Astrocyte of the cerebellum (primary cell): ENCODE measurements around the gene LMNTD2.

Experiments
- DNase-seq: peaks from one replicate; pipeline ENCODE4 v3.0.0-alpha.2; 2011; ENCODE audit warnings: low read depth
- H3K4me3 ChIP-seq: 2 replicates; pipeline ENCODE4 v1.5.1; 2011; ENCODE audit warnings: mild to moderate bottlenecking, low read depth, low read length, moderate library complexity
- CTCF ChIP-seq: IDR thresholded peaks from 2 replicates; pipeline ENCODE4 v1.5.1; 2012; ENCODE audit warnings: low read length, low read depth, moderate library complexity, mild to moderate bottlenecking; ENCODE audit errors: missing control alignments
- in situ Hi-C: cut with HindIII; loops from 2 replicates; pipeline ENCODE4 v1.10.0; 2017; ENCODE audit warnings: low sequenced_read_pairs

The LMNTD2 gene

GRCh38 chr11:558503-558902, 2.0 kb downstream of the LMNTD2 start:
- no peak overlapping the region for H3K4me3 ChIP-seq
- TF ChIP-seq CTCF = no peak
- in situ Hi-C loops = no loop called here
- DNase-seq = no peak

DNA sequence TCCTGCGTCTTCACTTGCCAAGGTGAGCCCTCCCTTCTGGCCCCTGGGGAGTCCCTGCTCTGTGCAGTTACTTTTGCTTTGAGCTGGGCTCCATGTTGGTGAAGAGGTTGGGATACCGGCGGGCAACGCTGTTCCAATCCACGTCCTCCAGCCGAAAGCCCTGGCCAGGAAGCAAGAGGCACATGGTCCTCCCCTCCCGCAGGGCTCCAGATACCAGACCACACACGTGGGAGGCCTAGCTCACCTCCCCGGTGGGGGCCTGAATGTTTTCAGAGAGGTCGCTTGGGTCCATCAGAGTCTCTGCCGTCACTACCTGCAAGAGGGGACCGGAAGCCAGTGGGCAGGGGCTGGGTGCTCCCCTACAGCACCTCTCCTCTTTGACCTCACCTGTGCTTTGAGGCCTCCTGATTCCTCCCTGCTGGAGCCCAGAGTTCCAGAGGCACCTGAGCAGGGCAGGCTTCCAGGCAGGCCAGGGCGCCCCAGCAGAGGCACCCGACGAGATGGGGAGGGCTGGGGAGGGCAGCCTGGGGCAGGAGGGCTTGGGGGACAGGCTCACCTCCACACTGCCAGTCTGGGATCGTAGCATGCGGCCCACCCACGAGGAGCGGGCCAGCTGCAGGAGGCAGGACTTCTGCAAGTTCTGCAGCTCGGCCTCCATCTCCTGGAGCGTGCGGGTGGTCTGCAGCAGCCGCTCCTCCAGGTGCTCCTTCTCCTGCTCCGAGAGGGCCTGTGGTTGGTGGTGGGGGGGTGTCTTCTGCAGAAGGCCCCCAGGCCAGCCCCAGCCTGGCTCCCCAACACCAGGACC, 3.0 kb downstream of the LMNTD2 start:
- no peak for DNase-seq
- TF ChIP-seq CTCF = no peak
- H3K4me3 ChIP-seq = no peak overlapping the region
- in situ Hi-C loops = no loop called here

DNA sequence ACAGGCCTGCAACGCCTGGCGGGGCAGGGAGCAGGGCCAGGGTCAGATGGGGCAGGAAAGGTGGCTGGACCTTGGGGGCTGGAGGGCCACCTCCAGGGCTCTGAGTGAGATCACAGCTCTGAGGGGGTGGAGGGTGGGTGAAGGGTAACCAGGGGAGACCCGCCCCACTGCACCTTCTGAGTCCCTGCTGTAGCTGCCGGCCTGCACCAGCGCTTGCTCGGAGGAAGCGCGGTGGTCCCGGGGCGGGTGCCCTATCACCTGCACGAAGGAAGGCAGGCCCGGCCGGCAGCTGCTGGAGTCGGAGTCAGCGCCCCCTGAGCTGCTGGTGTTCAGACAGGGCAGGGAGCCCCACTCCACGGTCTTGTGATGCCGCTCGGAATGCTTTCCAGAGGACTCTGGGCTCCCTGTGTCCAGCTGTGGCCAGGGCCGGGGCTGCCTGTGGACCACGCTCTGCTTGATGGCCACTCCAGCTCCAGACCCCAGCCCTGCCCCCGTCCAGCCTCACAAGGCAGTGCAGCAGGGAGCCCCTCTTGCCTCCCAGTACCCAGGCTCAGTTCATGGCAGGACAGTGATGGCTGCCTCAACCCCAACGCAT, 3.8 kb downstream of the LMNTD2 start:
- no peak for TF ChIP-seq CTCF

GRCh38 chr11:555780-556661, 4.5 kb downstream of the LMNTD2 start:
- DNase-seq = no peak
- in situ Hi-C loops = no loop called here
- no peak overlapping the region for H3K4me3 ChIP-seq
- no peak for TF ChIP-seq CTCF

More for the DNA sequence above, 3.8 kb downstream of the LMNTD2 start:
- in situ Hi-C loops = no loop called here
- no peak overlapping the region for H3K4me3 ChIP-seq
- no peak for DNase-seq

DNA sequence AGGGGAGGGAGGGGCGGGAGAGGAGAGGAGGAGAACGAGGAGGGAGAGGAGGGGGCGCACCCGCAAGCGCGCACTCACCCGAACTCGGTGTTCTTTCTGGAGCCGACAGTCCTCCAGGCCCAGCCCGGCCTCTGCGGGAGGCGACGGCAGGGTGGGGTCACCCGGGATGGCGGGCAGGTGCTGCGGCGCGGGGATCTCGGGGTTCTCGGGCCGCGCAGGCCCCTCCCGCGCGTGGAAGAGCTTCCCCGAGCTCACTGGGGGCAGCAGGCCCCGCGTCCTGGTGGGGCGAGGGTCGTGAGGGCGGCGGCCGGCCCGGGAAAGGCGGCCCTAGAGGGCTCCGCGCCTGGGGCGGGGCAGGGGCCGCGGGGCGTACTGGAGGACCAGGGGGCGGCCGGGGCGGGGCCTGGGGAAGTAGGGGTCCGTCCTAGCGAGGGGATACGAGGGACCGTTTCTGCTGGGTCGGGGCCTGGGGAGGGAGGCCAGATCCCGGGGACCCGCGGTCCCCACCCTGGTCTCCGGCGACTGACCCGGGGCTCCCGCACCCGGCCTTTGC, 5.2 kb downstream of the LMNTD2 start:
- no peak for TF ChIP-seq CTCF
- no peak for DNase-seq
- in situ Hi-C loops = no loop called here

DNA sequence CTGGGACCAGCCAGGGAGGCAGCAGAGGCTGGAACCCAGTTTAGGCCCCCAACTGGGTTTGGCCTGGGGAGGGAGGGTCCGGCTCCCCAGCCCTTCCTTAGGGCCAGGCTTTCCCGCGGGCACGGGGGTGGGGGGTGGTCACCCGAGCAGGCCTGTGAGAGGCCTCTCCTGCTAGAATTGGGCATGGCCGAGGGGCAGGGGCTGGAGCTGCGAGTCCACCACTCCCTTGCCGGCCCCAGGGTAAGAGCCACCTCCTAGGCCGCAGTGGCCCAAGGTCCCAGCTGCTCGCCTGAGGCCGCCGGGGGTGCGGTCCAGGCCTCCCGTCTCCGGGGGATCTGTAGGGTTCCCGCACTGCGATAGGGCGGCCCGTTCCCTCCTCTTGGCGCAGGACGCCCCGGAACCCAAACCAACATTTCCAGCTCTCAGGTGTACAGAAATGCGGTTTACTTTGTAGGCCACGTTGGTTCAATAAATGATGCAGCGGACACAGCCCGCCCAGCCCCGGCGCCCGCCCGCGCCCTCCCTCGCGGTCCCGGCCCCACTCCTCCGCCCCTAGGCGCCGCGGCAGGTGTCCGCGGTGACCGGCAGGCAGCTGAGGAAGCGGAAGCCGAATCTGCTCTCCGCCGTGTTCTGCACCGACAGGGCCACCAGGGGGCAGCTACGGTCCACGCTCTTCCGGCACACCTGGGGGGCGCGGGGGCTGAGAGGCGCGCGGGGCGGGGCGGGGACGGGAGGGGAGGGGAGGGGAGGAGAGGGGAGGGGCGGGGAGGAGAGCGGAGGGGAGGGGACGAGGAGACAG, 5.9 kb downstream of the LMNTD2 start:
- DNase-seq = no peak
- peak overlapping the region; percentile 10 for H3K4me3 ChIP-seq
- in situ Hi-C loops = no loop called here
- TF ChIP-seq CTCF = peak; percentile 48

More for the DNA sequence above, 5.2 kb downstream of the LMNTD2 start:
- peak overlapping the region; percentile 11 for H3K4me3 ChIP-seq
